Measurements from ENCODE around the gene ZCCHC24. TPM values are rescaled to one million over a fixed set of nuclear protein-coding genes. Genes with fewer than 3 reads are reported as not detected.

Gene ZCCHC24
- total RNA-seq, 3 donors from 2014 or later (not counting 1 experiment from before 2014, with no cell fraction given), result 2.8 to 4.0 (median 3.6) TPM

DNA sequence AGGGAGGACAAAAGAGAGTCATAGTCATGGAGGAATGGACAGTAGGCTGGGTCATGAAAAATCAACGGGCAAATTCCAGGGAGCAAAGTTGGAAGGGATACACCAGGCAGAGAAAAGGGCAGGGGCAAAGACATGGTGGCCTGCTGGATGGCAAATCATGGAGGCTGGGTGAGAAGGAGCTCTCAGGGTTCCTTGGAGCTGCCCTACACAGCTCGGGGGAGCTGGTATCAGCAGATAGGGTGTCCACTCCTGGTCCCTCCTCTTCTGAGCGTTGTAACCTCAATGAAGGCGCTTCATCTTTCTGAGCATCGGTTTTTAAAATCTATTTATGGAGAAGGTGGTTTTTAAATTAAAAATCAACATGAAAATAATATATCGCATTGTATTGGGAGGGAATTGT is 39.1 kb upstream of the ZCCHC24 start:
- no peaks in the 10 kb centered on the region for H3K36me3 Mint-ChIP-seq
- Histone ChIP-seq H3K27me3 (ENCODE audit: control insufficient read depth, insufficient read depth, low read length) (no peaks in the 10 kb centered on the region), H3K9me3 (ENCODE audit: control insufficient read depth, insufficient read depth, low read length) (no peaks in the 10 kb centered on the region), H3K4me1 (ENCODE audit: control insufficient read depth, insufficient read depth, low read length) (no peaks in the 10 kb centered on the region), H3K36me3 (ENCODE audit: control insufficient read depth, insufficient read depth, low read length) (no peaks in the 10 kb centered on the region), H3K27ac (ENCODE audit: low read length) (no peak overlapping the region), H3K4me3 (ENCODE audit: low read length) (no peak overlapping the region)
- WGBS (ENCODE audit: insufficient coverage), result 94% methylated on average over 5 of the region's 6 CpGs
- no peak overlapping the region for H3K27ac Mint-ChIP-seq
- TF ChIP-seq, protein P1, sequence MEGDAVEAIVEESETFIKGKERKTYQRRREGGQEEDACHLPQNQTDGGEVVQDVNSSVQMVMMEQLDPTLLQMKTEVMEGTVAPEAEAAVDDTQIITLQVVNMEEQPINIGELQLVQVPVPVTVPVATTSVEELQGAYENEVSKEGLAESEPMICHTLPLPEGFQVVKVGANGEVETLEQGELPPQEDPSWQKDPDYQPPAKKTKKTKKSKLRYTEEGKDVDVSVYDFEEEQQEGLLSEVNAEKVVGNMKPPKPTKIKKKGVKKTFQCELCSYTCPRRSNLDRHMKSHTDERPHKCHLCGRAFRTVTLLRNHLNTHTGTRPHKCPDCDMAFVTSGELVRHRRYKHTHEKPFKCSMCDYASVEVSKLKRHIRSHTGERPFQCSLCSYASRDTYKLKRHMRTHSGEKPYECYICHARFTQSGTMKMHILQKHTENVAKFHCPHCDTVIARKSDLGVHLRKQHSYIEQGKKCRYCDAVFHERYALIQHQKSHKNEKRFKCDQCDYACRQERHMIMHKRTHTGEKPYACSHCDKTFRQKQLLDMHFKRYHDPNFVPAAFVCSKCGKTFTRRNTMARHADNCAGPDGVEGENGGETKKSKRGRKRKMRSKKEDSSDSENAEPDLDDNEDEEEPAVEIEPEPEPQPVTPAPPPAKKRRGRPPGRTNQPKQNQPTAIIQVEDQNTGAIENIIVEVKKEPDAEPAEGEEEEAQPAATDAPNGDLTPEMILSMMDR (IDR thresholded peaks at IDR 0.05), result no peak
- H3K27me3 Mint-ChIP-seq (ENCODE audit: low read depth in 2 of 2), result peaks cover 8 to 16% of the 10 kb centered on the region in 2 donors
- intact Hi-C loops (cut with micrococcal nuclease), result no loop called here
- no peak for ATAC-seq
- H3K9me3 Mint-ChIP-seq, result no peaks in the 10 kb centered on the region
- no peaks in the 10 kb centered on the region for H3K4me1 Mint-ChIP-seq
- no peak overlapping the region for H3K4me3 Mint-ChIP-seq
- DNase-seq, result no peak

DNA sequence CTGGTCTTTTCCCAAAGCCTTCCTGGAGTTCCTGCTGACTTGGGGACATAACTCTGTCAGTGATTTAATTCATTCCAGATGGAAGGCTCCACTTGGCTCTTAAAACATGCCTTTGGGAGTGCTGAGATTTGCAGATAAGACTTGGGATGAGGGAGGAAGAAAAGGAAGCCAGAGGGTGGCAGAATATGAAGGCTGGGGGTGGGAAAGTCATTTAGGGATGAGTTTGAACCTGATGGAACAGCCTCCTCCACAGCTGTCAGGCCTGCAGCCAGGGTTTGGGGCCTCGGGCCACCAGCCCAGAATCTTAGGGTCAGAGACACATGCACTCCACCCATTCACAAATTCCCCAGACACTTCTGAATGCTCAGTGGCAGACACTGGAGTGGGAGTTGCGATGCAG is 38.5 kb upstream of the ZCCHC24 start:
- TF ChIP-seq, protein P1 (IDR thresholded peaks at IDR 0.05), result no peak
- WGBS (ENCODE audit: insufficient coverage), result 83% methylated on average over 2 of the region's 2 CpGs
- Mint-ChIP-seq H3K27me3 (ENCODE audit: low read depth in 2 of 2) (peaks cover 12 to 21% of the 10 kb centered on the region in 2 donors), H3K9me3 (no peaks in the 10 kb centered on the region), H3K27ac (no peak overlapping the region), H3K36me3 (no peaks in the 10 kb centered on the region), H3K4me3 (no peak overlapping the region), H3K4me1 (no peaks in the 10 kb centered on the region)
- Histone ChIP-seq H3K27me3 (ENCODE audit: control insufficient read depth, insufficient read depth, low read length) (no peaks in the 10 kb centered on the region), H3K36me3 (ENCODE audit: control insufficient read depth, insufficient read depth, low read length) (no peaks in the 10 kb centered on the region), H3K9me3 (ENCODE audit: control insufficient read depth, insufficient read depth, low read length) (no peaks in the 10 kb centered on the region), H3K4me3 (ENCODE audit: low read length) (no peak overlapping the region), H3K4me1 (ENCODE audit: control insufficient read depth, insufficient read depth, low read length) (no peaks in the 10 kb centered on the region), H3K27ac (ENCODE audit: low read length) (no peak overlapping the region)
- intact Hi-C loops (cut with micrococcal nuclease), result no loop called here
- DNase-seq (no peak), ATAC-seq (no peak)

DNA sequence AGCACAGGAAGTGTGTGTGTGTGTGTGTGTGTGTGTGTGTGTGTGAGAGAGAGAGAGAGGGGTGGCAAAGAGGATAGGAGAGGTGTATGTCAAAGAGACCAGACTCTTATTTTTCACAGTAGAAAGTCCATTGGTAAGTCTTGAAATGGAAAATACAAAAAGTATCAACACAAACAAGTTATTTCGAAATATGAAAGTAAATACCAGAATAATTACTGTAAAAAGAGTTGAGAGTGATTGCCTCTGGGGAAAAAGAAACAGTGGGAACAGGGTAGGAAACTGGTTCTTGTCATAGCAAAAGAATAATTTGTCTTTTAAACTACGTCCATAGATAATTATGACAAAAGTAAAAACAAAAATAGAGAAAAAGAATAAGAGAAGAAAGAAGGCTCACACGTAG is 37.9 kb upstream of the ZCCHC24 start:
- no peak for ATAC-seq
- Mint-ChIP-seq H3K4me1 (no peaks in the 10 kb centered on the region), H3K9me3 (no peaks in the 10 kb centered on the region), H3K27ac (no peak overlapping the region), H3K4me3 (no peak overlapping the region), H3K36me3 (no peaks in the 10 kb centered on the region), H3K27me3 (ENCODE audit: low read depth in 2 of 2) (peaks cover 12 to 21% of the 10 kb centered on the region in 2 donors)
- WGBS (ENCODE audit: insufficient coverage), result 100% methylated on average over 1 of the region's 3 CpGs
- intact Hi-C loops (cut with micrococcal nuclease), result no loop called here
- no peak overlapping the region for H3K27ac ChIP-seq (ENCODE audit: low read length)
- H3K27me3 ChIP-seq (ENCODE audit: control insufficient read depth, insufficient read depth, low read length), result no peaks in the 10 kb centered on the region
- TF ChIP-seq, protein P1 (IDR thresholded peaks at IDR 0.05), result no peak
- H3K9me3 ChIP-seq (ENCODE audit: control insufficient read depth, insufficient read depth, low read length), result no peaks in the 10 kb centered on the region
- H3K4me1 ChIP-seq (ENCODE audit: control insufficient read depth, insufficient read depth, low read length), result no peaks in the 10 kb centered on the region
- no peaks in the 10 kb centered on the region for H3K36me3 ChIP-seq (ENCODE audit: control insufficient read depth, insufficient read depth, low read length)
- no peak overlapping the region for H3K4me3 ChIP-seq (ENCODE audit: low read length)
- DNase-seq, result no peak

DNA sequence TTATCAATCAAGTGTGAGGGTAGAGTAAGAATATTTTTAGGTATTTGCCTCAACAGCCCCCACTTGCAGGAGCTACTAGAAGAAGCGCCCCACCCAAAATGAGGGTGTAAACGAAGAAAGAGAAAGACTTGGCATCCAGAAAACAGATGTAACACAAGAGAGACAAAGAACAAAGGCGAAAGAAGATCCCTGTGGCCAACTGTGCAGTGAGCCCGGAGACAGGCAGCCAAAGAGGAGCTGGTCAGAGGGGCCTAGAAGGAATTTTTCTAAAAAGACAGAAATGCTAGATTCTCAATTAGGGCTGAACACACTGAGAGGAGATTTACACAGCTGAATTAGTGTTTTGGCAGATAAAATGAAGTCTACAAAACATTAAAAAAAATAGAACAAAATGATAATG is 37.3 kb upstream of the ZCCHC24 start:
- TF ChIP-seq, protein P1 (IDR thresholded peaks at IDR 0.05), result no peak
- ATAC-seq, result no peak
- no peak for DNase-seq
- no peaks in the 10 kb centered on the region for H3K4me1 ChIP-seq (ENCODE audit: control insufficient read depth, insufficient read depth, low read length)
- intact Hi-C loops (cut with micrococcal nuclease), result no loop called here
- H3K4me3 ChIP-seq (ENCODE audit: low read length), result no peak overlapping the region
- H3K9me3 ChIP-seq (ENCODE audit: control insufficient read depth, insufficient read depth, low read length), result no peaks in the 10 kb centered on the region
- Mint-ChIP-seq H3K4me3 (no peak overlapping the region), H3K27me3 (ENCODE audit: low read depth in 2 of 2) (peaks cover 12 to 22% of the 10 kb centered on the region in 2 donors), H3K9me3 (no peaks in the 10 kb centered on the region), H3K4me1 (no peaks in the 10 kb centered on the region), H3K36me3 (no peaks in the 10 kb centered on the region), H3K27ac (no peak overlapping the region)
- no peaks in the 10 kb centered on the region for H3K36me3 ChIP-seq (ENCODE audit: control insufficient read depth, insufficient read depth, low read length)
- 88% methylated on average over 4 of the region's 4 CpGs for WGBS (ENCODE audit: insufficient coverage)
- H3K27me3 ChIP-seq (ENCODE audit: control insufficient read depth, insufficient read depth, low read length), result no peaks in the 10 kb centered on the region
- H3K27ac ChIP-seq (ENCODE audit: low read length), result no peak overlapping the region

All from natural killer cell (primary cell).